VCaP (cell line): ENCODE results near the gene CLDN9.

Experiments
- H3K27ac ChIP-seq: fragments of 450-650 bp; 2 replicates; pipeline ENCODE4 v1.5.1; 2017
- CTCF ChIP-seq: fragments of 450-650 bp; conservative IDR thresholded peaks from 2 replicates; pipeline ENCODE4 v1.5.1; 2017; ENCODE audit warnings: mild to moderate bottlenecking, moderate library complexity

CLDN9 gene

GRCh38 chr16:2976201-2976600 is 36.5 kb upstream of the CLDN9 start:
- no peak for TF ChIP-seq CTCF
- H3K27ac ChIP-seq = peak overlapping the region; percentile 80

GRCh38 chr16:2976673-2977072 is 36.0 kb upstream of the CLDN9 start:
- TF ChIP-seq CTCF = no peak
- H3K27ac ChIP-seq = peak overlapping the region; percentile 80

GRCh38 chr16:2977440-2977839 is 35.3 kb upstream of the CLDN9 start:
- TF ChIP-seq CTCF = no peak
- H3K27ac ChIP-seq = peak overlapping the region; percentile 80

- TF ChIP-seq CTCF = no peak
- peak overlapping the region; percentile 75; the same call in 1 of the 2 replicates for H3K27ac ChIP-seq
These were observed 33.0 kb upstream of the CLDN9 start for GRCh38 chr16:2979669-2980226.

- peak within 1 kb of the TSS; percentile 75 for H3K27ac ChIP-seq
- no peak for TF ChIP-seq CTCF
These were observed 32.2 kb upstream of the CLDN9 start, which contains the start of gene PKMYT1 for GRCh38 chr16:2980227-2981176. Gene PKMYT1 (minus strand): TSS chr16:2980446. CDS start chr16:2979657, 789 bp downstream.

- no peak for TF ChIP-seq CTCF
- H3K27ac ChIP-seq = peak overlapping the region; percentile 75
These were observed 31.4 kb upstream of the CLDN9 start for GRCh38 chr16:2981177-2981898.

GRCh38 chr16:2981899-2982250 is 30.8 kb upstream of the CLDN9 start:
- no peak overlapping the region for H3K27ac ChIP-seq

More at GRCh38 chr16:2981899-2982250, 30.8 kb upstream of the CLDN9 start:
- TF ChIP-seq CTCF = no peak
